Right lobe of liver (tissue), 6 donors: ENCODE results near the gene NENF. TPM values are rescaled to one million over a fixed set of nuclear protein-coding genes. Genes with fewer than 3 reads are reported as not detected.

Experiments used
- ATAC-seq, 4 donors: fragments of 200-7000 bp; cut with Tn5 transposase; one replicate each; pipeline ENCODE4 v1.9.1; 2020; ENCODE audit warnings: mild to moderate bottlenecking in 4 of 4, moderate library complexity in 4 of 4
- DNase-seq, 3 donors: peaks; one replicate each; pipeline ENCODE4 v3.0.0-alpha.2; 2020
- H3K27ac ChIP-seq, 3 donors: fragments of 200-600 bp; one replicate each; pipeline ENCODE4 v1.8.0; 2022
- H3K27me3 ChIP-seq, 2 donors: fragments of 200-600 bp; one replicate each; pipeline ENCODE4 v1.8.0; 2022
- H3K36me3 ChIP-seq, 4 donors: fragments of 200-600 bp; sonication (generic) in 1 of 4; one replicate each; pipeline versions ENCODE4 v1.5.1 to v1.8.0; 2017 to 2022; ENCODE audit warnings: control low read depth in 1 of 4
- H3K4me1 ChIP-seq, 4 donors: fragments of 200-600 bp; sonication (generic) in 1 of 4; one replicate each; pipeline versions ENCODE4 v1.5.1 to v1.8.0; 2017 to 2022; ENCODE audit warnings: control low read depth in 1 of 4
- H3K4me3 ChIP-seq, 3 donors: fragments of 200-600 bp; one replicate each; pipeline ENCODE4 v1.8.0; 2022
- H3K9me3 ChIP-seq, 4 donors: fragments of 200-600 bp; sonication (generic) in 1 of 4; one replicate each; pipeline versions ENCODE4 v1.5.1 to v1.8.0; 2017 to 2022; ENCODE audit warnings: control low read depth in 1 of 4
- CTCF ChIP-seq, 4 donors: fragments of 200-600 bp in 3 of 4; fragments of 450-650 bp in 1 of 4; IDR thresholded peaks; one replicate each; pipeline versions ENCODE4 v1.5.1 to v1.8.0; 2016 to 2022; ENCODE audit warnings: antibody characterized with exemption in 4 of 4, mild to moderate bottlenecking in 2 of 4
- POLR2A ChIP-seq: fragments of 450-650 bp; IDR thresholded peaks from one replicate; pipeline ENCODE4 v1.6.1; 2017; ENCODE audit warnings: antibody characterized with exemption, mild to moderate bottlenecking
- WGBS: methylation state at CpG from one replicate; pipeline ENCODE4 v1.1.6; 2018; ENCODE audit warnings: low coverage, low lambda C conversion rate; ENCODE audit not compliant: insufficient coverage; ENCODE audit errors: missing lambda C conversion rate; 5-methylcytosine and 5-hydroxymethylcytosine counted together
- intact Hi-C, 2 donors: fragments of 100-400 bp; cut with DNase I; formaldehyde crosslinking; loops; one replicate each; pipeline versions ENCODE4 v1.11.2 to v1.14.1; 2022
- total RNA-seq, 6 experiments: library from RNA; depleted of rRNA in 2 of 6; stranded (reverse); fragments of >200 nt in 2 of 6; fragmentation: NEBNext Ultra II Directional in 3 of 6; extraction: Animal tissue kit (Norgen Biotek cat#: 25700) in 3 of 6; gene quantifications; one replicate each; pipeline versions ENCODE4 v1.1.0 to v1.2.4, GENCODE V29; 2016 to 2023
- donor health status: DM: no; HTN: yes; CAD: no.
- donor health status: DM: no; HTN: no; CAD: no.
- donor health status: DM: no; HTN: no; CAD: no.
- donor health status: DM: no; HTN: yes; CAD: no.
- donor health status: DM: no; HTN: yes; CAD: no.

NENF gene
- total RNA-seq, 6 experiments from 2014 or later = 23.0 to 49.0 (median 27.9) TPM

GRCh38 chr1:212453156-212453857 lies 20.6 kb downstream of the NENF start:
- WGBS = 57% methylated on average over 1 of the region's 12 CpGs
- H3K36me3 ChIP-seq = no peaks in the 10 kb centered on the region
- TF ChIP-seq CTCF (IDR thresholded peaks at IDR 0.05) (no peak), POLR2A (no peak)
- no peak overlapping the region for H3K4me3 ChIP-seq
- intact Hi-C loops = loop anchor here in 1 of 2 donors (10.0 kb wide), 2 partner anchors 89 to 389 kb away; no protein-coding TSS in a partner anchor
- H3K9me3 ChIP-seq = no peaks in the 10 kb centered on the region
- DNase-seq (peak in 1 of 3 donors; percentile 23), ATAC-seq (peak in 1 of 4 donors; percentile 4)
- no peak overlapping the region for H3K27ac ChIP-seq
- no peaks in the 10 kb centered on the region for H3K27me3 ChIP-seq
- H3K4me1 ChIP-seq = no peaks in the 10 kb centered on the region

- Histone ChIP-seq H3K4me1 (no peaks in the 10 kb centered on the region), H3K27me3 (no peaks in the 10 kb centered on the region), H3K4me3 (no peak overlapping the region), H3K27ac (no peak overlapping the region), H3K36me3 (no peaks in the 10 kb centered on the region), H3K9me3 (no peaks in the 10 kb centered on the region)
- no peak for TF ChIP-seq POLR2A
- intact Hi-C loops = loop anchor here (5.0 to 10.0 kb wide), 4 partner anchors 90 to 397 kb away; no protein-coding TSS in a partner anchor
- peak in 1 of 3 donors; percentile 33 for DNase-seq
- no peak for ATAC-seq
- 72% methylated on average over 2 of the region's 3 CpGs for WGBS
Measured at GRCh38 chr1:212454741-212455140, 22.0 kb downstream of the NENF start.

GRCh38 chr1:212455401-212455800 lies 22.7 kb downstream of the NENF start:
- H3K9me3 ChIP-seq = no peaks in the 10 kb centered on the region
- no peak for TF ChIP-seq POLR2A
- TF ChIP-seq CTCF (IDR thresholded peaks at IDR 0.05) = no peak
- intact Hi-C loops = loop anchor here (5.0 to 10.0 kb wide), 4 partner anchors 91 to 398 kb away; no protein-coding TSS in a partner anchor
- no peaks in the 10 kb centered on the region for H3K27me3 ChIP-seq
- H3K4me3 ChIP-seq = no peak overlapping the region
- no peak for ATAC-seq
- H3K27ac ChIP-seq = no peak overlapping the region
- no peaks in the 10 kb centered on the region for H3K36me3 ChIP-seq
- DNase-seq = no peak
- 89% methylated on average over 2 of the region's 2 CpGs for WGBS
- no peaks in the 10 kb centered on the region for H3K4me1 ChIP-seq

- ATAC-seq = peak; percentile 84 to 94 (median 89)
- intact Hi-C loops = loop anchor here (5.0 to 10.0 kb wide), 4 partner anchors 91 to 399 kb away; no protein-coding TSS in a partner anchor
Measured at GRCh38 chr1:212455803-212456528, 23.2 kb downstream of the NENF start.

More at GRCh38 chr1:212455803-212456528, 23.2 kb downstream of the NENF start:
- H3K9me3 ChIP-seq = no peaks in the 10 kb centered on the region
- no peak overlapping the region for H3K4me3 ChIP-seq
- no peaks in the 10 kb centered on the region for H3K4me1 ChIP-seq
- DNase-seq = peak; percentile 80 to 85 (median 85)
- no peaks in the 10 kb centered on the region for H3K27me3 ChIP-seq
- peak; percentile 93 to 100 (median 98) for TF ChIP-seq CTCF (IDR thresholded peaks at IDR 0.05)
- TF ChIP-seq POLR2A = no peak
- no peaks in the 10 kb centered on the region for H3K36me3 ChIP-seq
- no peak overlapping the region for H3K27ac ChIP-seq
- 37% methylated on average over 8 of the region's 10 CpGs for WGBS
